HG02840 (cell line): ENCODE measurements around the gene IRF2BPL.

ENCODE experiments used
- ATAC-seq: cut with Tn5 transposase; IDR thresholded peaks from one replicate; pipeline ENCODE4 v1.9.1; 2021; ENCODE audit warnings: mild to moderate bottlenecking, moderate library complexity, moderate number of reproducible peaks; ENCODE audit not compliant: unreplicated experiment, low FRiP score

IRF2BPL gene

DNA sequence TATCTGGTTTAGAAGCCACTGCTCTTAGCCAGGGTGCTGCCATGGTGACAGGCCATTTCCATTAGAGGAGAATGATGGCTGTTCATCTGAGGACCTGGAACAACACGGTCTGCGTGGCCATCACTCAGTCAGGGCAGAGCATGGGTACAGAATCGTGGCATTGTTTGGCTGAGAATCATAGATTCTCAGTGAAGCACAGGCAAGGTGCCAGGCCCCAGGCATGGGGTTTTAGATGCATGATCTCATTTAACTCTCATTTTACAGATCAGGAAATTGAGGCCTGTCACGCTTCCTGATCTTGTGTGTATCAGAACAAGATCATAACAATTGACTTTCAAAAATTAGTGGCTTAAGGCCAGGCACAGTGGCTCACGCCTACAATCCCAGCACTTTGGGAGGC, 26.8 kb upstream of the IRF2BPL start:
- ATAC-seq: no peak

GRCh38 chr14:77053046-77053841, 24.7 kb upstream of the IRF2BPL start:
- no peak for ATAC-seq

DNA sequence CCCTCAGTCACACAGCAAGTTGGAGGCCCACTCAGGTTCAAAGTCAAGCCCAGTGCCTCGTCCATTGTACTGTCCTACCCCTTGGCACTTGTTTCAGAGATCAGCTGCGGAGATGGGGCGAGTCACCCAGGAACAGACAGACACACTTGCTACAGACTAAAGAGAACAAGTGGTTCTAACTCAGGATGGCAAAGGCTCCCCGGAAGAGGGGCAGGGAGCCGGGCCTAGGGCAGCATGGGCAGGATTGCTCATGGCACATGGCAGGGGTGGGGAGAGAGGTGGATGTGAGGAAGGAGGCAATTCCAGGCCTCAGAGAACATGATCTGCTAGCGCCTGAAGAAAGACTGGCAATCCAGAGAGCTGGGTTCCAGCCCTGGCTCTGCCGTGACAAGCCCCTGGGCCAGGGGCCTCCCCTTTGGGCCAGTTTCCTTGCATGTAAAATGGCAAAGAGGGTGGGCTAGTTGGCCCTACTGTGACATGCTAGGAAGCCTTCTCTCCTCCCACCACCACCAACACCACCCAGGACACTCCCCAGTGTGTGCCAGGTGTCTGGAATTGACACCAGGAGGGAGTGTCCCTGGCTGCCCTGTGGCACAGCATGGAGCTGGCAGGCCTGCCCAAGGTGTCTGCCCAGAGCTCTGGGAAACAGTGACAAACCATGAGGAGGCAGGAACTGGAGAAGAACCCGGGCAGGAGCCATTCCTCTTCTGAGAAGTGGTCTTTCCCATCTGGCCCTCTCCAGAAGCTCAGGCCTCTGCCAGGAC, 24.0 kb upstream of the IRF2BPL start:
- no peak for ATAC-seq

GRCh38 chr14:77051116-77051515, 22.6 kb upstream of the IRF2BPL start:
- ATAC-seq: no peak

GRCh38 chr14:77046721-77047120, 18.2 kb upstream of the IRF2BPL start:
- ATAC-seq: no peak

GRCh38 chr14:77045238-77046162, 17.0 kb upstream of the IRF2BPL start:
- no peak for ATAC-seq

DNA sequence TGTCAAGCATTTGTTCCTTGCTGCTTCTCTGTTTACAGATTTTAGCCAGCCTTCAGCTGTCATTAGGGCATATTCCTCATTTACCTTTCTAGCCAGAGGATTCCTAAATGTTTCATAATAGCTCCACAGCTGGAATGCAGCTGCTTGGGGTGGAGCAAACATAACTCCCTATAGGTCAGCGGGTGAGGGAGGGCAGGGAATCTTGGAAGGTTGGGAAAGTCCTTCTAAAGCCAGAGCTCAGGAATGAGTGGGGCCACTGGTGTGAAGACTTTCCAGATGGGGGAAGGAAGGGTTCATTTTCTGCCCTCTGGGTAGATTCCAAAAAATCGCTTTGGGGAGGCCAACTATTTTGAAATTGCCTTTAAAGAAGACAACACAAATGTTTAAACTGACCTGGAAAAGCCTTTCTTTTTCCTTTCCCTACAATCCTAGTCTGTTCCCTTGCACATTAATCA, 16.3 kb upstream of the IRF2BPL start:
- no peak for ATAC-seq

- ATAC-seq: no peak
Observed at GRCh38 chr14:77043984-77044485, 15.5 kb upstream of the IRF2BPL start.

- ATAC-seq: no peak
Observed at GRCh38 chr14:77043177-77043983, 14.9 kb upstream of the IRF2BPL start.

GRCh38 chr14:77041881-77042545, 13.5 kb upstream of the IRF2BPL start:
- no peak for ATAC-seq

- ATAC-seq: no peak
Observed at GRCh38 chr14:77040741-77041653, 12.5 kb upstream of the IRF2BPL start.

DNA sequence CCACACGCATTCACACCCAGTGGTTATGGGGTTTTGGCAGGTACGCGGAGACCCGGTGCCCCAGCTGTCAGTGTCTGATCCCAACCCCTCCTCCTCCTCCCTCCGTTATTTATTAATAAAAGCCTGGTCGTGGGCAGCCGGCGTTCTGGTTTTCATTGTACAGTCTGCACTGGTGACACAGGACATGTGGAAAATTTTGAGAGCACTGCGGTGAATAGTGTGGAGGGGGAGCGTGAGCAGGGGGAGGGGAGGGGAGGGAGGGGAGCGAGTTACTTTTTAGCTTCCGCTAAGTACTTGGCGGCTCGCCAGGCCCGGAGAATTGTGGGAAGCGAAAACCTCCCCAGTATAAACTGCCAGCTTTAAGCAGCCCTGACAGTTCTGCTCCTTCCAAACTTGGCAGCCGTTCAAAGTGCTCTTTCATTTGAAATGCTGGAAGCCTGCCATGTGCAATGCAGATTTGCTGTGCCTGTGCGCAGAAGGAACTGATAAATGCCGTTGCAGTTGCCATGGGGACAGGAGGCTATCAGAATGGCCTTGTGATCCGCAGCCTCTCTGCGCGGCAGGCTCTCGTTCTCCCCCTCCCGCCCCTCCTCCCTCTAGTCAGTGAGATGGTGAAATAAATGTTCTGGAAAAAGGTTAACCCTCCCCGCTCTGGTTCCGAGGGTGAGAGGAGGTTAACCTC, 11.7 kb upstream of the IRF2BPL start:
- peak; percentile 49 for ATAC-seq

- peak; percentile 6 for ATAC-seq
Observed at GRCh38 chr14:77039285-77040058, 11.0 kb upstream of the IRF2BPL start.

- no peak for ATAC-seq
Observed at GRCh38 chr14:77037938-77038568, 9.5 kb upstream of the IRF2BPL start.

DNA sequence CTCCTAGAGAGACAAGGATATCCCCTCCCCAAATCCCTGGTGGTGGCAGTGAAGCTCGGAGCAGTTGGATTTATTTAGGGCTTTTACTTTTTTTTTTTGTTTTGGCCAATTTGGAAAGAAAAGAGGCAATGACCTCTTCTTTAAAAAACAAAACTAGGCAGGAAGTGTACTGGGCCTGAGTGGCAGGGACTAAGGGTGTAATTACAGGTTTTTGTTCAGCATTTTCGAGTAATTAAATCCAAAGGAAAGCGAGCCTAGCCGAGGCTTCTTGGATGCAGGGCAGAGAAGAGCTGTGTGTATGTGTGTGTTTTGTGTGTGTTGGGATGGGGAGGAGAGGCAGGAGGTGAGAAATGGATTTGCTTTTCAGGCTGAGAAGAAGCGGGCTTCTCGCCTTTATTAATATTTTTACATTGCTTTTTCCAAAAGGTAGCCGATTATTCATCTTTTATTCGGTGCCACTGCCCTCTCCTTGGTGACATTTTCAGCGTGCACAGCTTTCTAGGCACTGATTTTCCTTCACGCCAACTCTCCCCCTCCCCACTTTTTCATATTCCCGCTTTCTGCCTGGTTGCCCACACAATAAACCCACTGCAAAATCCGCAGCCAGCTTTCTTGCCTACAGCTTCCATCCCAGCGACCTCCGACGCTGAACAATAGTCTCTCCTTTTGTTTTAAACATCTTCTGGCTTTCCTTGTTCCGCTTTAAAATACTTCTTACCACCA, 8.9 kb upstream of the IRF2BPL start:
- ATAC-seq: no peak
